Measurements from ENCODE around the gene JADE1. TPM values are rescaled to one million over a fixed set of nuclear protein-coding genes. Genes with fewer than 3 reads are reported as not detected.
A peak's percentile ranks its signal among the peaks of the same experiment; 100 is the strongest.

The JADE1 gene
- total and polyA plus RNA-seq, 9 of the 15 experiments (the other 6 are each of a cell fraction or from before 2014, with no cell fraction given): 8.3 to 37.9 (median 24.4) TPM

DNA sequence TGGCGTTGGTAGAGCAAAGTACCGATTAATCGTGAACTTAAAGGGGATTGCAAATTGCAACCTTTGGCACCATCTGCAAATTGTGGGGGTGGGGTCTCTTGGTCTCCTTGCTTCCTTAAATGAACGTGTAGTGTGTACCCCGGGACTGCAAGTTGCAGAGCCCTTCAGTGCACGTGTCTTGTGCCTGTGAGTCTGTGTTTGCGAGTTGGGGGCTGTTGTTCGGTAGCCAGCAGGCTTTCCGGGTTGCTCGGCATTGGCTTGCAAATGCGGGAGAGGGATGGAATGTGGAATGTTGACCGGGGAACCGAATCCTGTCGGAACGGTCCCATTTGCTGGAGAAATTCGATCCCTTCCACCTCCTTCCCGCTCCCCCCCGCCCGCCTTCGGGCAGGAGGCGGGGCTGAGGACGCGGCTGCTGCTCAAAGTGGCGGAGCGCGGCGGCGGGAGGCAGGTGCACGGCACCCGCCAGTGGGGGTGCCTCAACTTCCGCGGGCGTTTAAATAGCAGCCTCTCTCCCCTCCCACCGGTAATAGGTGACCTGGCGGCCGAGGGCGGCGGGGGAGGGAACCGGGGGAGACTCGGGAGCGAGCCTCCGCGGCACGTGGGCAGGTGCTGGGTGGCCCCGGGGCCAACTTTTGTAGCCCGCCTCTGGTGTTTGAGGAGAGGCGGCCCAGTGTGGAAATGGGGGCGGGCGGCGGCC lies 1.5 kb downstream of the JADE1 start (continued):
- TF ChIP-seq ZNF165 (CRISPR knock-in tag; IDR thresholded peaks at IDR 0.05; ENCODE audit: borderline replicate concordance) (no peak), ERF (CRISPR knock-in tag; IDR thresholded peaks at IDR 0.05) (no peak), SOX6 (IDR thresholded peaks at IDR 0.05) (peak; percentile 49; the same call in 1 of the 2 replicates), MAFK (IDR thresholded peaks at IDR 0.05; ENCODE audit: low read length) (no peak), ZBTB12 (CRISPR knock-in tag; IDR thresholded peaks at IDR 0.05) (no peak), RBFOX2 (IDR thresholded peaks at IDR 0.05; ENCODE audit: low read depth, low read length) (peak; percentile 90), NFYB (IDR thresholded peaks at IDR 0.05; ENCODE audit: extremely low read depth, insufficient read length) (no peak), MAZ (CRISPR knock-in tag; conservative IDR thresholded peaks at IDR 0.05 in 1 of 2, IDR thresholded peaks at IDR 0.05 in 1 of 2) (peak; percentile 83 to 92), DDX20 (tag; IDR thresholded peaks at IDR 0.05; ENCODE audit: low read depth) (no peak), LEF1 (IDR thresholded peaks at IDR 0.05) (no peak; the same call in 1 of the 2 replicates), MBD2 (IDR thresholded peaks at IDR 0.05; ENCODE audit: borderline replicate concordance, low read depth) (peak; percentile 41; the same call in 1 of the 2 replicates), ZFX (CRISPR knock-in tag; IDR thresholded peaks at IDR 0.05) (peak; percentile 78), ZBED1 (IDR thresholded peaks at IDR 0.05) (no peak), TOE1 (IDR thresholded peaks at IDR 0.05; ENCODE audit: borderline replicate concordance) (no peak), TOE1 (CRISPR knock-in tag; IDR thresholded peaks at IDR 0.05; ENCODE audit: borderline replicate concordance, low read depth) (no peak), RAD51 (IDR thresholded peaks at IDR 0.05; ENCODE audit: borderline replicate concordance, low read depth) (no peak), NEUROD1 (IDR thresholded peaks at IDR 0.05; ENCODE audit: borderline replicate concordance, low read depth, low read length, partially characterized antibody) (peak; percentile 16), USF2 (CRISPR knock-in tag; IDR thresholded peaks at IDR 0.05) (peak; percentile 69), ZNF507 (tag; conservative IDR thresholded peaks at IDR 0.05) (no peak)
- TF ChIP-seq, protein P1, sequence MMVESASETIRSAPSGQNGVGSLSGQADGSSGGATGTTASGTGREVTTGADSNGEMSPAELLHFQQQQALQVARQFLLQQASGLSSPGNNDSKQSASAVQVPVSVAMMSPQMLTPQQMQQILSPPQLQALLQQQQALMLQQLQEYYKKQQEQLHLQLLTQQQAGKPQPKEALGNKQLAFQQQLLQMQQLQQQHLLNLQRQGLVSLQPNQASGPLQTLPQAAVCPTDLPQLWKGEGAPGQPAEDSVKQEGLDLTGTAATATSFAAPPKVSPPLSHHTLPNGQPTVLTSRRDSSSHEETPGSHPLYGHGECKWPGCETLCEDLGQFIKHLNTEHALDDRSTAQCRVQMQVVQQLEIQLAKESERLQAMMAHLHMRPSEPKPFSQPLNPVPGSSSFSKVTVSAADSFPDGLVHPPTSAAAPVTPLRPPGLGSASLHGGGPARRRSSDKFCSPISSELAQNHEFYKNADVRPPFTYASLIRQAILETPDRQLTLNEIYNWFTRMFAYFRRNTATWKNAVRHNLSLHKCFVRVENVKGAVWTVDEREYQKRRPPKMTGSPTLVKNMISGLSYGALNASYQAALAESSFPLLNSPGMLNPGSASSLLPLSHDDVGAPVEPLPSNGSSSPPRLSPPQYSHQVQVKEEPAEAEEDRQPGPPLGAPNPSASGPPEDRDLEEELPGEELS (CRISPR knock-in tag; IDR thresholded peaks at IDR 0.05; ENCODE audit: borderline replicate concordance): 0 out of 2 replicates have a peak, but pooled peaks have one; percentile 13
- TF ChIP-seq, protein P2, sequence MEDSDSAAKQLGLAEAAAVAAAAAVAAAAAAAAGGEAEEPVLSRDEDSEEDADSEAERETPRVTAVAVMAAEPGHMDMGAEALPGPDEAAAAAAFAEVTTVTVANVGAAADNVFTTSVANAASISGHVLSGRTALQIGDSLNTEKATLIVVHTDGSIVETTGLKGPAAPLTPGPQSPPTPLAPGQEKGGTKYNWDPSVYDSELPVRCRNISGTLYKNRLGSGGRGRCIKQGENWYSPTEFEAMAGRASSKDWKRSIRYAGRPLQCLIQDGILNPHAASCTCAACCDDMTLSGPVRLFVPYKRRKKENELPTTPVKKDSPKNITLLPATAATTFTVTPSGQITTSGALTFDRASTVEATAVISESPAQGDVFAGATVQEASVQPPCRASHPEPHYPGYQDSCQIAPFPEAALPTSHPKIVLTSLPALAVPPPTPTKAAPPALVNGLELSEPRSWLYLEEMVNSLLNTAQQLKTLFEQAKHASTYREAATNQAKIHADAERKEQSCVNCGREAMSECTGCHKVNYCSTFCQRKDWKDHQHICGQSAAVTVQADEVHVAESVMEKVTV (CRISPR knock-in tag; IDR thresholded peaks at IDR 0.05): no peak
- TF ChIP-seq, protein P3, sequence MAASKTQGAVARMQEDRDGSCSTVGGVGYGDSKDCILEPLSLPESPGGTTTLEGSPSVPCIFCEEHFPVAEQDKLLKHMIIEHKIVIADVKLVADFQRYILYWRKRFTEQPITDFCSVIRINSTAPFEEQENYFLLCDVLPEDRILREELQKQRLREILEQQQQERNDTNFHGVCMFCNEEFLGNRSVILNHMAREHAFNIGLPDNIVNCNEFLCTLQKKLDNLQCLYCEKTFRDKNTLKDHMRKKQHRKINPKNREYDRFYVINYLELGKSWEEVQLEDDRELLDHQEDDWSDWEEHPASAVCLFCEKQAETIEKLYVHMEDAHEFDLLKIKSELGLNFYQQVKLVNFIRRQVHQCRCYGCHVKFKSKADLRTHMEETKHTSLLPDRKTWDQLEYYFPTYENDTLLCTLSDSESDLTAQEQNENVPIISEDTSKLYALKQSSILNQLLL (CRISPR knock-in tag; IDR thresholded peaks at IDR 0.05; ENCODE audit: borderline replicate concordance): no peak

Measured in K562 (cell line).